ENCODE measurements around the gene TRIM39.

DNA sequence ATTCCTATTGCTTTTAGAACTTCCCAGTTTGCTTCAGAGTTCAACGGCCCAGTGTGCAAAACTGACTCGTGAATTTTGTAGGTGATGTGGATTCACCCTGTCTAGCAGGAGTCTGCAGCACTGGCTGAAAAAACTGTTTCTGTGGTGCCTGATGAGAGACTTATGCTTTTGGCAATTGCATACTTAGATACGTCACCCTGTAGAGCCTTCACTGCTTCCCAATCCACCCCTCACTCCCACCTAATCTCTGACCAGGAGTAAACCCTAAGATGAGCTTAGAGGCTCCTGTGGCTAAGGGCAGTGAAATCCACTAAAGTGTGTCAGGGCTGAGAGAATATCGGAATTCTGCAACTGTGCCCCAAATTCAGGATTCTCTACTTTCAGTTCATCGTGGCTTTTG, 32.5 kb downstream of the TRIM39 start:
- TF ChIP-seq POLR2A (IDR thresholded peaks at IDR 0.05; ENCODE audit: low read depth, low read length): no peak
- no peak for TF ChIP-seq TAF1 (IDR thresholded peaks at IDR 0.05; ENCODE audit: borderline replicate concordance, low read depth, low read length)
- no peak for TF ChIP-seq POLR2AphosphoS5 (IDR thresholded peaks at IDR 0.05; ENCODE audit: low read depth, low read length)

Data from GM12892 (cell line).